Osteocyte (in vitro differentiated cells): ENCODE measurements around the gene POLR2B. TPM values are rescaled to one million over a fixed set of nuclear protein-coding genes. Genes with fewer than 3 reads are reported as not detected.

Source experiments
- DNase-seq: peaks from one replicate; pipeline ENCODE4 v3.0.0; 2021; ENCODE audit warnings: mixed read lengths; ENCODE audit not compliant: unreplicated experiment; ENCODE audit errors: extremely low spot score
- H3K27ac Mint-ChIP-seq: one replicate; pipeline ENCODE4 v1.8.0; 2021; ENCODE audit warnings: mild to moderate bottlenecking, mixed read lengths; ENCODE audit not compliant: unreplicated experiment
- H3K27me3 Mint-ChIP-seq: one replicate; pipeline ENCODE4 v1.8.0; 2021; ENCODE audit warnings: mixed read lengths; ENCODE audit not compliant: unreplicated experiment
- H3K36me3 Mint-ChIP-seq: one replicate; pipeline ENCODE4 v1.8.0; 2021; ENCODE audit warnings: mixed read lengths; ENCODE audit not compliant: unreplicated experiment
- H3K4me1 Mint-ChIP-seq: one replicate; pipeline ENCODE4 v1.8.0; 2021; ENCODE audit warnings: mixed read lengths; ENCODE audit not compliant: unreplicated experiment
- H3K4me3 Mint-ChIP-seq: one replicate; pipeline ENCODE4 v1.8.0; 2021; ENCODE audit warnings: mild to moderate bottlenecking, moderate library complexity, mixed read lengths; ENCODE audit not compliant: unreplicated experiment
- H3K9me3 Mint-ChIP-seq: one replicate; pipeline ENCODE4 v1.8.0; 2021; ENCODE audit warnings: mixed read lengths; ENCODE audit not compliant: unreplicated experiment
- total RNA-seq: library from RNA; stranded (reverse); gene quantifications from 2 replicates; pipeline ENCODE4 v1.2.1, GENCODE V29; 2021
- TF ChIP-seq, protein P1 (sequence below): fragments of 200-600 bp; sonication (generic); IDR thresholded peaks from 2 replicates; pipeline ENCODE4 v1.5.0; 2021; ENCODE audit warnings: antibody characterized with exemption, mild to moderate bottlenecking, moderate library complexity

The POLR2B gene
- total RNA-seq, 1 donor from 2014 or later = 74.2 TPM

GRCh38 chr4:57071326-57071725 is 92.6 kb downstream of the POLR2B start:
- H3K36me3 Mint-ChIP-seq = peaks cover 55% of the 10 kb centered on the region
- TF ChIP-seq, protein P1, sequence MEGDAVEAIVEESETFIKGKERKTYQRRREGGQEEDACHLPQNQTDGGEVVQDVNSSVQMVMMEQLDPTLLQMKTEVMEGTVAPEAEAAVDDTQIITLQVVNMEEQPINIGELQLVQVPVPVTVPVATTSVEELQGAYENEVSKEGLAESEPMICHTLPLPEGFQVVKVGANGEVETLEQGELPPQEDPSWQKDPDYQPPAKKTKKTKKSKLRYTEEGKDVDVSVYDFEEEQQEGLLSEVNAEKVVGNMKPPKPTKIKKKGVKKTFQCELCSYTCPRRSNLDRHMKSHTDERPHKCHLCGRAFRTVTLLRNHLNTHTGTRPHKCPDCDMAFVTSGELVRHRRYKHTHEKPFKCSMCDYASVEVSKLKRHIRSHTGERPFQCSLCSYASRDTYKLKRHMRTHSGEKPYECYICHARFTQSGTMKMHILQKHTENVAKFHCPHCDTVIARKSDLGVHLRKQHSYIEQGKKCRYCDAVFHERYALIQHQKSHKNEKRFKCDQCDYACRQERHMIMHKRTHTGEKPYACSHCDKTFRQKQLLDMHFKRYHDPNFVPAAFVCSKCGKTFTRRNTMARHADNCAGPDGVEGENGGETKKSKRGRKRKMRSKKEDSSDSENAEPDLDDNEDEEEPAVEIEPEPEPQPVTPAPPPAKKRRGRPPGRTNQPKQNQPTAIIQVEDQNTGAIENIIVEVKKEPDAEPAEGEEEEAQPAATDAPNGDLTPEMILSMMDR = no peak
- peaks cover 96% of the 10 kb centered on the region for H3K4me1 Mint-ChIP-seq
- H3K27me3 Mint-ChIP-seq = no peaks in the 10 kb centered on the region
- no peak for DNase-seq
- peak overlapping the region; percentile 92 for H3K27ac Mint-ChIP-seq
- H3K4me3 Mint-ChIP-seq = no peak overlapping the region
- H3K9me3 Mint-ChIP-seq = no peaks in the 10 kb centered on the region

- DNase-seq = no peak
- TF ChIP-seq, protein P1 = no peak
- peaks cover 53% of the 10 kb centered on the region for H3K36me3 Mint-ChIP-seq
- peak overlapping the region; percentile 12 for H3K4me3 Mint-ChIP-seq
- H3K27me3 Mint-ChIP-seq = no peaks in the 10 kb centered on the region
- no peaks in the 10 kb centered on the region for H3K9me3 Mint-ChIP-seq
- peak overlapping the region; percentile 83 for H3K27ac Mint-ChIP-seq
- peaks cover 95% of the 10 kb centered on the region for H3K4me1 Mint-ChIP-seq
Measured at GRCh38 chr4:57073559-57073958, 94.9 kb downstream of the POLR2B start.

DNA sequence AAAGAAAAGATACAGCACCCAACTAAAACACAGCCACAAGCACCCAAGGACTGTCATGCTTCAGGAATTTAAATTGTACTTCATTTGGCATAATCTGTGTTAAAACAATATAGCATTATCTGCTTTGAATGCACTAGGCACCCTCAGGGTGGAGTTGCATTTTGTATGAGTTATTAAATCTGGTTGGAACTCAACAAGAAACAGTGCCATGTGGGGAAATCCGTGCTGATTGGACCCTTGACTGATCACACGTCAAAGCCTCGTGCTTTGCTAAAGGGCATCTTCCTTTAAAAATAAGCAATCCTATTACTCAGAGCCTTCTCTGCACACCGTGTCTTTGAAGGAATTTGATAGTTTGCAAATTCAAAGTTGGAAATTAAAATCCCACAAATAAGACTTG is 96.0 kb downstream of the POLR2B start:
- Mint-ChIP-seq H3K27ac (peak overlapping the region; percentile 83), H3K4me3 (peak overlapping the region; percentile 23)
- DNase-seq = no peak

DNA sequence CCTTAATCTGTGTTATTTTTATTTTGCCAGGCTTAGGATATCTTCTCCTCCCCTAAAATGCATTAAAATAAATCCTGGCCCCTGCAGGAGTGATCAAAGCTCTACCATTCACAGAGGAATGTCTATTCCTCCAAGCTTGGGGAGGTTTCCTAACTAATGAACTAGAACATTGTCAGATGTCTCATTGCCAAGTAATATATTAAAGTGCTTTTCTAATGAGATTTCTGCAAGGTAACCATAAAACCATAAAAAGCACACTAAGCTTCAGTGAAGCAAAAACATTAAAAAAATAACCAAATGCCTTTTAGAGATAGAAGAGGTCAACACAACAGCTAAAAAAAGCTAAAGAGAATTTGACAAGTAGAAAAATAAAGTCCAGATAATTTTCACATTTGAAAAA is 96.7 kb downstream of the POLR2B start:
- Mint-ChIP-seq H3K27ac (peak overlapping the region; percentile 83), H3K4me1 (peaks cover 95% of the 10 kb centered on the region), H3K27me3 (no peaks in the 10 kb centered on the region), H3K36me3 (peaks cover 49% of the 10 kb centered on the region), H3K9me3 (no peaks in the 10 kb centered on the region), H3K4me3 (no peak overlapping the region)
- TF ChIP-seq, protein P1 = no peak
- DNase-seq = no peak

More for the DNA sequence above, 96.0 kb downstream of the POLR2B start:
- Mint-ChIP-seq H3K4me1 (peaks cover 95% of the 10 kb centered on the region), H3K27me3 (no peaks in the 10 kb centered on the region), H3K36me3 (peaks cover 52% of the 10 kb centered on the region), H3K9me3 (no peaks in the 10 kb centered on the region)
- TF ChIP-seq, protein P1 = no peak

GRCh38 chr4:57076646-57077045 is 98.0 kb downstream of the POLR2B start:
- H3K9me3 Mint-ChIP-seq = no peaks in the 10 kb centered on the region
- DNase-seq = no peak
- H3K4me3 Mint-ChIP-seq = no peak overlapping the region
- TF ChIP-seq, protein P1 = no peak
- peaks cover 95% of the 10 kb centered on the region for H3K4me1 Mint-ChIP-seq
- H3K36me3 Mint-ChIP-seq = peaks cover 54% of the 10 kb centered on the region
- no peaks in the 10 kb centered on the region for H3K27me3 Mint-ChIP-seq
- H3K27ac Mint-ChIP-seq = peak overlapping the region; percentile 92
